Measurements from ENCODE around the gene CDC42. TPM values are rescaled to one million over a fixed set of nuclear protein-coding genes. Genes with fewer than 3 reads are reported as not detected.

Gene CDC42
- total RNA-seq, 1 experiment from 2014 or later: 133 TPM

DNA sequence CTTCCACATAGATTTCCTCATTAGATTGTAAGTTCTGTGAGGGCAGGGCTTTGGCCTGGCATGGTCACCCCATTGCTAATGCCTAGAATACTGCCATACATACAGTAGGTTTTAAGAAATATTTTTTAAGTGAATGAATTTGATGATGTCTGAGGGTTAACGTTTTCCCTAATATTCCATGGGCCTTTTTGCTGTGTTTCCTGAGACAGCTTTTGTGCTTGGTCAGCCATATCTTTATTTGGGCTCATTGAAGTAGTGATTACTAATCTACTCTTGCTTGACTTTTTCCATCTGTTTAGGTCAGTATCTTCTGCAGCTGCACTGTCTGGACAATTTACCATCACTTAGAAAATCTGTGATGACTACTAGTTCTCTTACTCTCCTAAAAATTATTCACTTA lies 3.5 kb downstream of the CDC42 start:
- ChIA-PET CTCF (no interaction called here), POLR2A (interaction anchor here (0.6 to 6.1 kb wide), 2 partner anchors 14 to 37 kb away, joined by 3 to 97 read pairs; no protein-coding TSS in a partner anchor)
- DNase-seq (ENCODE audit: unreplicated experiment): no peak
- TF ChIP-seq, protein P1, sequence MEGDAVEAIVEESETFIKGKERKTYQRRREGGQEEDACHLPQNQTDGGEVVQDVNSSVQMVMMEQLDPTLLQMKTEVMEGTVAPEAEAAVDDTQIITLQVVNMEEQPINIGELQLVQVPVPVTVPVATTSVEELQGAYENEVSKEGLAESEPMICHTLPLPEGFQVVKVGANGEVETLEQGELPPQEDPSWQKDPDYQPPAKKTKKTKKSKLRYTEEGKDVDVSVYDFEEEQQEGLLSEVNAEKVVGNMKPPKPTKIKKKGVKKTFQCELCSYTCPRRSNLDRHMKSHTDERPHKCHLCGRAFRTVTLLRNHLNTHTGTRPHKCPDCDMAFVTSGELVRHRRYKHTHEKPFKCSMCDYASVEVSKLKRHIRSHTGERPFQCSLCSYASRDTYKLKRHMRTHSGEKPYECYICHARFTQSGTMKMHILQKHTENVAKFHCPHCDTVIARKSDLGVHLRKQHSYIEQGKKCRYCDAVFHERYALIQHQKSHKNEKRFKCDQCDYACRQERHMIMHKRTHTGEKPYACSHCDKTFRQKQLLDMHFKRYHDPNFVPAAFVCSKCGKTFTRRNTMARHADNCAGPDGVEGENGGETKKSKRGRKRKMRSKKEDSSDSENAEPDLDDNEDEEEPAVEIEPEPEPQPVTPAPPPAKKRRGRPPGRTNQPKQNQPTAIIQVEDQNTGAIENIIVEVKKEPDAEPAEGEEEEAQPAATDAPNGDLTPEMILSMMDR (IDR thresholded peaks at IDR 0.05; ENCODE audit: unreplicated experiment): no peak
- Mint-ChIP-seq H3K4me3 (ENCODE audit: unreplicated experiment) (peak overlapping the region; percentile 33), H3K9me3 (ENCODE audit: unreplicated experiment) (no peaks in the 10 kb centered on the region), H3K27me3 (ENCODE audit: insufficient read depth, unreplicated experiment) (no peaks in the 10 kb centered on the region), H3K36me3 (ENCODE audit: insufficient read depth, unreplicated experiment) (peaks cover 42% of the 10 kb centered on the region), H3K4me1 (ENCODE audit: insufficient read depth, unreplicated experiment) (peaks cover 6% of the 10 kb centered on the region), H3K27ac (ENCODE audit: low read depth, unreplicated experiment) (peak overlapping the region; percentile 46)
- intact Hi-C loops (cut with micrococcal nuclease): no loop called here
- no TSS peak for BruUV-seq (replicated peaks)

DNA sequence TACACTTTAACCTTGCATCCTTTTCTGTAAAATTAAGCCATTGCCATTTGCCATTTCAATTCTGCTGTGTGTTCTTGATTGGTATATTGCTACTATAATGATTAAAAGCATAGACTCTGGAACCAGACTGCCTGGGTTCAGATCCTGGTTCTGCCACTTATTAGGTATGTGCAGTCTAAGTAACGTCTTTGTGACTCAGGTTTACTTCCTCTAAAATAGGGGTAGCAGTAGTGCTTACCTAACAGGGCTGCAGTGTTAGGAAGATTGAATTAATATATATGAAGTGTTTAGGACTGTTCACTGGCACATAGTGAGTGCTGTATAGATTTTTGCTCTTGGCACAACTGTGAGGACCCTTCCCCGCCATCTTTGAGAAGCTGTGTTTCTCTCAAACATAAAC lies 4.4 kb downstream of the CDC42 start:
- ChIA-PET CTCF (no interaction called here), POLR2A (interaction anchor here (0.6 to 6.1 kb wide), 2 partner anchors 13 to 35 kb away, joined by 5 to 97 read pairs; no protein-coding TSS in a partner anchor)
- no peaks in the 10 kb centered on the region for H3K9me3 Mint-ChIP-seq (ENCODE audit: unreplicated experiment)
- no peak for DNase-seq (ENCODE audit: unreplicated experiment)
- peaks cover 6% of the 10 kb centered on the region for H3K4me1 Mint-ChIP-seq (ENCODE audit: insufficient read depth, unreplicated experiment)
- no peak overlapping the region for H3K4me3 Mint-ChIP-seq (ENCODE audit: unreplicated experiment)
- intact Hi-C loops (cut with micrococcal nuclease): no loop called here
- peaks cover 43% of the 10 kb centered on the region for H3K36me3 Mint-ChIP-seq (ENCODE audit: insufficient read depth, unreplicated experiment)
- no peak overlapping the region for H3K27ac Mint-ChIP-seq (ENCODE audit: low read depth, unreplicated experiment)
- TF ChIP-seq, protein P1 (IDR thresholded peaks at IDR 0.05; ENCODE audit: unreplicated experiment): no peak
- no TSS peak for BruUV-seq (replicated peaks)
- no peaks in the 10 kb centered on the region for H3K27me3 Mint-ChIP-seq (ENCODE audit: insufficient read depth, unreplicated experiment)

DNA sequence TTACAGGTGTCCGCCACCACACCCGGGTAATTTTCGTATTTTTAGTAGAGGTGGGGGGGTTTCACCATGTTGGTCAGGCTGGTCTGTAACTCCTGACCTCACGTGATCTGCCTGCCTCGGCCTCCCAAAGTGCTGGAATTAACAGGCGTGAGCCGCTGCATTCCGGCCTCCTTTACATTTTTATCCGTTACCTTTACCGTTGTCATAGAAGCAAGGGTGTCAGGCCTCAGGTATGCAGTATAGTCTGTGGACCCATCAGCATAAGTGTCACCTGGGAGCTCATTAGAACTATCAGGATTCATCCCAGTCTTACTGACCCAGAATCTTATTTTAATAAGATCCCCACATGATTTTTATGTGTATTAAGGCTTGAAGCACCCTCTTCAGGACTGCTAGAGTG lies 5.4 kb downstream of the CDC42 start:
- H3K27me3 Mint-ChIP-seq (ENCODE audit: insufficient read depth, unreplicated experiment): no peaks in the 10 kb centered on the region
- H3K4me3 Mint-ChIP-seq (ENCODE audit: unreplicated experiment): no peak overlapping the region
- POLR2A ChIA-PET: interaction anchor here (1.2 kb wide), 1 partner anchor 9 kb away, joined by 8 read pairs; no protein-coding TSS in a partner anchor
- H3K36me3 Mint-ChIP-seq (ENCODE audit: insufficient read depth, unreplicated experiment): peaks cover 43% of the 10 kb centered on the region
- CTCF ChIA-PET: no interaction called here
- peaks cover 11% of the 10 kb centered on the region for H3K4me1 Mint-ChIP-seq (ENCODE audit: insufficient read depth, unreplicated experiment)
- no peak overlapping the region for H3K27ac Mint-ChIP-seq (ENCODE audit: low read depth, unreplicated experiment)
- TF ChIP-seq, protein P1 (IDR thresholded peaks at IDR 0.05; ENCODE audit: unreplicated experiment): no peak
- no peaks in the 10 kb centered on the region for H3K9me3 Mint-ChIP-seq (ENCODE audit: unreplicated experiment)
- DNase-seq (ENCODE audit: unreplicated experiment): no peak
- BruUV-seq (replicated peaks): no TSS peak
- intact Hi-C loops (cut with micrococcal nuclease): no loop called here

DNA sequence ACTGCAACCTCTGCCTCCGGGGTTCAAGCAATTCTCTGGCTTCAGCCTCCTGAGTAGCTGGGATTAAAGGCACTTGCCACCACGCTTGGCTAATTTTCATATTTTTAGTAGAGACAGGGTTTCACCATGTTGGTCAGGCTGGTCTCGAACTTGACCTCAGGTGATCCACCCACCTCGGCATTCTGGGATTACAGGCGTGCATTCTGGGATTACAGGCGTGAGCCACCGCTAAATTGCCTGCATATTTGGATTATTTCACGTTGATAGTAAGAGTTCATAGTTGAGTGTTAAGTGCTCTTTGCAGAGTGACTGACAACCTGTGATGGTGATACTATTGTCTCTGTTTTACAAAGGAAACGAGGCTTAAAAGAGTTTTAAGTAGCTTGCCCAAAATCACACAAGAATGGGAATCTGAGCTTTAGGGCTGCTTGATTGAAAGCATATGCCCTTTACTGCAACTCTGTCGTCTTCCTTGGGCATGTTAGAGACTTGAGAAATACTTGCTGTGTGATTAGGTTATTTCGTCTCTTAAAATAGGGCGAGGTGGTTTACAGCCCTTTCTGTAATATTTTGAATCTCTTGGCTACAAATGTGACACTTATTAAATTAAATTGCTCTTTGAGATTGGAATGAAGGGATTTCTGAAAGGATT lies 12.4 kb downstream of the CDC42 start:
- DNase-seq (ENCODE audit: unreplicated experiment): no peak
- H3K9me3 Mint-ChIP-seq (ENCODE audit: unreplicated experiment): no peaks in the 10 kb centered on the region
- TF ChIP-seq, protein P1 (IDR thresholded peaks at IDR 0.05; ENCODE audit: unreplicated experiment): no peak
- ChIA-PET CTCF (interaction anchor here (0.6 to 1.1 kb wide), 2 partner anchors 40 to 289 kb away, joined by 3 to 4 read pairs; no protein-coding TSS in a partner anchor), POLR2A (interaction anchor here (0.6 to 2.1 kb wide), 2 partner anchors 11 to 200 kb away, joined by 3 to 8 read pairs; no protein-coding TSS in a partner anchor)
- no peak overlapping the region for H3K4me3 Mint-ChIP-seq (ENCODE audit: unreplicated experiment)
- H3K27ac Mint-ChIP-seq (ENCODE audit: low read depth, unreplicated experiment): no peak overlapping the region
- H3K36me3 Mint-ChIP-seq (ENCODE audit: insufficient read depth, unreplicated experiment): peaks cover 46% of the 10 kb centered on the region
- peaks cover 36% of the 10 kb centered on the region for H3K4me1 Mint-ChIP-seq (ENCODE audit: insufficient read depth, unreplicated experiment)
- no peaks in the 10 kb centered on the region for H3K27me3 Mint-ChIP-seq (ENCODE audit: insufficient read depth, unreplicated experiment)
- intact Hi-C loops (cut with micrococcal nuclease): no loop called here
- BruUV-seq (replicated peaks): no TSS peak
